ENCODE results near the gene CAPN12. TPM values are rescaled to one million over a fixed set of nuclear protein-coding genes. Genes with fewer than 3 reads are reported as not detected.

CAPN12 gene
- polyA plus RNA-seq, 1 donor = 45.0 TPM

- Histone ChIP-seq H3K9me3 (ENCODE audit: control insufficient read depth, low read depth, low read length) (peaks cover 5% of the 10 kb centered on the region), H3K4me3 (ENCODE audit: low read length) (no peak overlapping the region), H3K27me3 (ENCODE audit: control insufficient read depth, insufficient read depth, low read length) (no peaks in the 10 kb centered on the region), H3K4me1 (ENCODE audit: control insufficient read depth, insufficient read depth, low read length) (peaks cover 50% of the 10 kb centered on the region), H3K36me3 (ENCODE audit: control insufficient read depth, insufficient read depth, low read length) (peaks cover 97% of the 10 kb centered on the region), H3K27ac (ENCODE audit: low read length) (peak overlapping the region; percentile 63)
- no peak for DNase-seq
- no CpG with 5 or more reads among the region's 24 CpGs for WGBS (ENCODE audit: insufficient coverage, low lambda C conversion rate)
Observed at GRCh38 chr19:38718747-38719543, 25.3 kb downstream of the CAPN12 start.

DNA sequence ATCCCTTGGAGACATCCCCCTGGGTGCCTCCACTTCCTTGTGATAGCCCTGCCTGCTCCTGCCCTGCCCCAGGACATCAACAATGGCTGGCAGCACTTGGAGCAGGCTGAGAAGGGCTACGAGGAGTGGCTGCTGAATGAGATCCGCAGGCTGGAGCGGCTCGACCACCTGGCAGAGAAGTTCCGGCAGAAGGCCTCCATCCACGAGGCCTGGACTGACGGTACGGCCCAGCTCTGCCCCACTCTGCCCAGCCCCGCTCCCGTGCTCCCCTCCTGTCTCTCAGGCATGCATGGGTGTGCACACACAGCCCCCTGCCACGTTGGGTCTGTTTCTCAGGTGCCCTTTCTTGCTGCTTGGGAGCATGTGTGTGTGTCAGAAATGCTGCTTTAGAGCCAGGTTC lies 26.4 kb downstream of the CAPN12 start:
- H3K36me3 ChIP-seq (ENCODE audit: control insufficient read depth, insufficient read depth, low read length) = peaks cover 97% of the 10 kb centered on the region

GRCh38 chr19:38717051-38717450 lies 27.2 kb downstream of the CAPN12 start:
- no CpG with 5 or more reads among the region's 17 CpGs for WGBS (ENCODE audit: insufficient coverage, low lambda C conversion rate)
- peaks cover 5% of the 10 kb centered on the region for H3K9me3 ChIP-seq (ENCODE audit: control insufficient read depth, low read depth, low read length)
- no peak overlapping the region for H3K27ac ChIP-seq (ENCODE audit: low read length)
- H3K4me1 ChIP-seq (ENCODE audit: control insufficient read depth, insufficient read depth, low read length) = peaks cover 36% of the 10 kb centered on the region
- H3K36me3 ChIP-seq (ENCODE audit: control insufficient read depth, insufficient read depth, low read length) = peaks cover 97% of the 10 kb centered on the region
- H3K27me3 ChIP-seq (ENCODE audit: control insufficient read depth, insufficient read depth, low read length) = no peaks in the 10 kb centered on the region
- no peak overlapping the region for H3K4me3 ChIP-seq (ENCODE audit: low read length)
- no peak for DNase-seq

More for the DNA sequence above, 26.4 kb downstream of the CAPN12 start:
- no peak overlapping the region for H3K27ac ChIP-seq (ENCODE audit: low read length)
- peaks cover 45% of the 10 kb centered on the region for H3K4me1 ChIP-seq (ENCODE audit: control insufficient read depth, insufficient read depth, low read length)
- H3K27me3 ChIP-seq (ENCODE audit: control insufficient read depth, insufficient read depth, low read length) = no peaks in the 10 kb centered on the region
- H3K4me3 ChIP-seq (ENCODE audit: low read length) = no peak overlapping the region
- no CpG with 5 or more reads among the region's 11 CpGs for WGBS (ENCODE audit: insufficient coverage, low lambda C conversion rate)
- no peak for DNase-seq
- H3K9me3 ChIP-seq (ENCODE audit: control insufficient read depth, low read depth, low read length) = peaks cover 5% of the 10 kb centered on the region

GRCh38 chr19:38715555-38715954 lies 28.7 kb downstream of the CAPN12 start:
- no CpG with 5 or more reads among the region's 3 CpGs for WGBS (ENCODE audit: insufficient coverage, low lambda C conversion rate)
- no peaks in the 10 kb centered on the region for H3K27me3 ChIP-seq (ENCODE audit: control insufficient read depth, insufficient read depth, low read length)
- H3K36me3 ChIP-seq (ENCODE audit: control insufficient read depth, insufficient read depth, low read length) = peaks cover 97% of the 10 kb centered on the region
- DNase-seq = no peak
- H3K4me3 ChIP-seq (ENCODE audit: low read length) = no peak overlapping the region
- H3K27ac ChIP-seq (ENCODE audit: low read length) = no peak overlapping the region
- H3K9me3 ChIP-seq (ENCODE audit: control insufficient read depth, low read depth, low read length) = peaks cover 5% of the 10 kb centered on the region
- peaks cover 22% of the 10 kb centered on the region for H3K4me1 ChIP-seq (ENCODE audit: control insufficient read depth, insufficient read depth, low read length)

- DNase-seq = no peak
- no peak overlapping the region for H3K4me3 ChIP-seq (ENCODE audit: low read length)
- H3K36me3 ChIP-seq (ENCODE audit: control insufficient read depth, insufficient read depth, low read length) = peaks cover 97% of the 10 kb centered on the region
- no peaks in the 10 kb centered on the region for H3K27me3 ChIP-seq (ENCODE audit: control insufficient read depth, insufficient read depth, low read length)
- H3K9me3 ChIP-seq (ENCODE audit: control insufficient read depth, low read depth, low read length) = peaks cover 5% of the 10 kb centered on the region
- H3K27ac ChIP-seq (ENCODE audit: low read length) = no peak overlapping the region
- peaks cover 10% of the 10 kb centered on the region for H3K4me1 ChIP-seq (ENCODE audit: control insufficient read depth, insufficient read depth, low read length)
- no CpG with 5 or more reads among the region's 14 CpGs for WGBS (ENCODE audit: insufficient coverage, low lambda C conversion rate)
Observed at GRCh38 chr19:38714354-38714778, 29.9 kb downstream of the CAPN12 start.

- H3K27me3 ChIP-seq (ENCODE audit: control insufficient read depth, insufficient read depth, low read length) = no peaks in the 10 kb centered on the region
- H3K9me3 ChIP-seq (ENCODE audit: control insufficient read depth, low read depth, low read length) = no peaks in the 10 kb centered on the region
- peaks cover 97% of the 10 kb centered on the region for H3K36me3 ChIP-seq (ENCODE audit: control insufficient read depth, insufficient read depth, low read length)
- no CpG with 5 or more reads among the region's 14 CpGs for whole genome bisulfite sequencing (ENCODE audit: insufficient coverage, low lambda C conversion rate)
- peaks cover 5% of the 10 kb centered on the region for H3K4me1 ChIP-seq (ENCODE audit: control insufficient read depth, insufficient read depth, low read length)
- DNase-seq = no peak
- H3K4me3 ChIP-seq (ENCODE audit: low read length) = no peak overlapping the region
- no peak overlapping the region for H3K27ac ChIP-seq (ENCODE audit: low read length)
Observed at GRCh38 chr19:38713865-38714264, 30.4 kb downstream of the CAPN12 start.

- H3K27me3 ChIP-seq (ENCODE audit: control insufficient read depth, insufficient read depth, low read length) = no peaks in the 10 kb centered on the region
- no peaks in the 10 kb centered on the region for H3K4me1 ChIP-seq (ENCODE audit: control insufficient read depth, insufficient read depth, low read length)
- DNase-seq = no peak
- WGBS (ENCODE audit: insufficient coverage, low lambda C conversion rate) = no CpG with 5 or more reads among the region's 19 CpGs
- no peak overlapping the region for H3K4me3 ChIP-seq (ENCODE audit: low read length)
- peaks cover 97% of the 10 kb centered on the region for H3K36me3 ChIP-seq (ENCODE audit: control insufficient read depth, insufficient read depth, low read length)
- no peak overlapping the region for H3K27ac ChIP-seq (ENCODE audit: low read length)
- H3K9me3 ChIP-seq (ENCODE audit: control insufficient read depth, low read depth, low read length) = no peaks in the 10 kb centered on the region
Observed at GRCh38 chr19:38713227-38713649, 31.0 kb downstream of the CAPN12 start.

DNA sequence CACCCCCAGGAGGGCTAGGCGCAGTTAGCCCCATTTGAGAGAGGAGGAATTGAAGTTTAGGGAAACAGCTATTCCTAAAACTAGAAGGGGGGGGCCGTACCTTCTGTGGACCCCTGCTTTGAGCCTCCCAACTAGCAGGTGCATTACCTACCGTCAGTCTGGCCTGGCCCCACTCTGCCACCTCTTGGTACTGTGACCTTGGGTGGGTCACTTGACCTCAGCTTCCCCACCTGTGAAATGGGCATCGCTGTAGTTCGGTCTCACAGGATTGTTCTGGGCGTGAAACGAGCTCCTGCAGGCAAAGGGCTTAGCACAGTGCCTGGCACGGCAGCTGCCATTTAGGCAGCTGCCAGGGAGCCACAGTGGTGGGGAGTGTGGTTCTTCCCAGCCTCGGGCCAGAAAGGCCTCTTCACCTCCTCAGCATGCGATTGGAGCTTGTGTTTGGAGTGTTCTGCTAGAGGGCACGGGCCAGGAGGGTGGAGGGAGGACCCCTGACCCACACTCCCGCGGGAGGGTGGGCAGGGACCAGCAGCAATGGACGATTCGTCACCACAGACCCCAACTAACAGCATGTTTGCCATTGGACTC lies 32.0 kb downstream of the CAPN12 start:
- Histone ChIP-seq H3K4me3 (ENCODE audit: low read length) (no peak overlapping the region), H3K27me3 (ENCODE audit: control insufficient read depth, insufficient read depth, low read length) (no peaks in the 10 kb centered on the region), H3K36me3 (ENCODE audit: control insufficient read depth, insufficient read depth, low read length) (peaks cover 97% of the 10 kb centered on the region), H3K27ac (ENCODE audit: low read length) (no peak overlapping the region), H3K9me3 (ENCODE audit: control insufficient read depth, low read depth, low read length) (no peaks in the 10 kb centered on the region), H3K4me1 (ENCODE audit: control insufficient read depth, insufficient read depth, low read length) (no peaks in the 10 kb centered on the region)
- no peak for DNase-seq
- no CpG with 5 or more reads among the region's 15 CpGs for WGBS (ENCODE audit: insufficient coverage, low lambda C conversion rate)

GRCh38 chr19:38711726-38712153 lies 32.5 kb downstream of the CAPN12 start:
- no peak for DNase-seq
- Histone ChIP-seq H3K27ac (ENCODE audit: low read length) (no peak overlapping the region), H3K9me3 (ENCODE audit: control insufficient read depth, low read depth, low read length) (no peaks in the 10 kb centered on the region), H3K36me3 (ENCODE audit: control insufficient read depth, insufficient read depth, low read length) (peaks cover 97% of the 10 kb centered on the region), H3K27me3 (ENCODE audit: control insufficient read depth, insufficient read depth, low read length) (no peaks in the 10 kb centered on the region), H3K4me3 (ENCODE audit: low read length) (no peak overlapping the region), H3K4me1 (ENCODE audit: control insufficient read depth, insufficient read depth, low read length) (no peaks in the 10 kb centered on the region)
- no CpG with 5 or more reads among the region's 12 CpGs for whole genome bisulfite sequencing (ENCODE audit: insufficient coverage, low lambda C conversion rate)

- Histone ChIP-seq H3K27ac (ENCODE audit: low read length) (peak overlapping the region; percentile 30), H3K4me1 (ENCODE audit: control insufficient read depth, insufficient read depth, low read length) (peaks cover under 1% of the 10 kb centered on the region)
Observed at GRCh38 chr19:38710928-38711725, 33.1 kb downstream of the CAPN12 start.

More at GRCh38 chr19:38710928-38711725, 33.1 kb downstream of the CAPN12 start:
- H3K9me3 ChIP-seq (ENCODE audit: control insufficient read depth, low read depth, low read length) = no peaks in the 10 kb centered on the region
- H3K27me3 ChIP-seq (ENCODE audit: control insufficient read depth, insufficient read depth, low read length) = no peaks in the 10 kb centered on the region
- peaks cover 97% of the 10 kb centered on the region for H3K36me3 ChIP-seq (ENCODE audit: control insufficient read depth, insufficient read depth, low read length)
- DNase-seq = no peak
- H3K4me3 ChIP-seq (ENCODE audit: low read length) = no peak overlapping the region
- WGBS (ENCODE audit: insufficient coverage, low lambda C conversion rate) = no CpG with 5 or more reads among the region's 25 CpGs

All from large intestine (tissue), 3 donors.